SU-DHL-6 (cell line): ENCODE results near the gene TMCC3.

ENCODE experiments used
- H2AFZ ChIP-seq: fragments of 200-600 bp; sonication (generic); 2 replicates; pipeline ENCODE4 v1.6.1; 2014; ENCODE audit warnings: low read depth, mild to moderate bottlenecking, moderate library complexity, mixed read lengths, antibody characterized with exemption, low read length; ENCODE audit not compliant: severe bottlenecking
- H3F3A ChIP-seq: fragments of 200-600 bp; shearing (Covaris generic); 2 replicates; pipeline ENCODE4 v1.6.0; 2016; ENCODE audit warnings: antibody characterized with exemption, mild to moderate bottlenecking; ENCODE audit not compliant: insufficient read depth
- H3K27ac ChIP-seq: fragments of 200-600 bp; sonication (generic); 2 replicates; pipeline ENCODE4 v1.5.1; 2016; ENCODE audit warnings: low read depth, mild to moderate bottlenecking, low read length, moderate library complexity, mixed read lengths
- H3K27me3 ChIP-seq: fragments of 200-600 bp; sonication (generic), shearing (Covaris generic); 2 replicates; pipeline ENCODE4 v1.6.0; 2014; ENCODE audit warnings: mild to moderate bottlenecking, low read length
- H3K36me3 ChIP-seq: fragments of 200-600 bp; sonication (generic); 2 replicates; pipeline ENCODE4 v1.6.1; 2014; ENCODE audit warnings: mild to moderate bottlenecking, low read length, mixed read lengths
- H3K4me2 ChIP-seq: fragments of 300-600, 200-600 bp; shearing (Covaris generic), sonication (generic); 2 replicates; pipeline ENCODE4 v1.6.0; 2014; ENCODE audit warnings: low read length, low read depth, mild to moderate bottlenecking; ENCODE audit not compliant: poor library complexity, severe bottlenecking
- H3K4me3 ChIP-seq: fragments of 200-600 bp; sonication (generic); 2 replicates; pipeline ENCODE4 v1.5.1; 2014; ENCODE audit warnings: antibody characterized with exemption, low read length, mild to moderate bottlenecking, mixed read lengths; ENCODE audit not compliant: insufficient read depth, poor library complexity, severe bottlenecking
- H3K79me2 ChIP-seq: fragments of 200-600 bp; sonication (generic); 2 replicates; pipeline ENCODE4 v1.6.1; 2014; ENCODE audit warnings: mild to moderate bottlenecking, low read length, moderate library complexity; ENCODE audit not compliant: insufficient read depth
- H3K9ac ChIP-seq: fragments of 200-600 bp; sonication (generic); 2 replicates; pipeline ENCODE4 v1.7.0; 2014; ENCODE audit warnings: mild to moderate bottlenecking, low read length
- H3K9me2 ChIP-seq: fragments of 200-600 bp; sonication (generic); replicated peaks from 2 replicates; pipeline ENCODE4 v1.6.1; 2014; ENCODE audit warnings: low read length; ENCODE audit not compliant: insufficient read depth
- H3K9me3 ChIP-seq: fragments of 200-600 bp; sonication (generic); 2 replicates; pipeline ENCODE4 v1.6.1; 2014; ENCODE audit warnings: low read length, mixed read lengths; ENCODE audit not compliant: insufficient read depth
- H4K20me1 ChIP-seq: fragments of 200-600 bp; sonication (generic); 2 replicates; pipeline ENCODE4 v1.6.1; 2014; ENCODE audit warnings: low read depth, mild to moderate bottlenecking, antibody characterized with exemption, low read length, moderate library complexity, mixed read lengths
- EZH2phosphoT487 ChIP-seq: fragments of 200-600 bp; sonication (generic), shearing (Covaris generic); conservative IDR thresholded peaks from 2 replicates; pipeline ENCODE4 v1.6.1; 2018; ENCODE audit warnings: mild to moderate bottlenecking, antibody characterized with exemption, low read length, moderate library complexity, mixed read lengths
- TF ChIP-seq, protein P1 (sequence below): fragments of 200-600 bp; sonication (generic); IDR thresholded peaks from one replicate; pipeline ENCODE4 v1.5.1; 2017; ENCODE audit warnings: antibody characterized with exemption, mild to moderate bottlenecking, low read length, moderate library complexity; ENCODE audit not compliant: insufficient read depth, poor library complexity, severe bottlenecking

The TMCC3 gene

DNA sequence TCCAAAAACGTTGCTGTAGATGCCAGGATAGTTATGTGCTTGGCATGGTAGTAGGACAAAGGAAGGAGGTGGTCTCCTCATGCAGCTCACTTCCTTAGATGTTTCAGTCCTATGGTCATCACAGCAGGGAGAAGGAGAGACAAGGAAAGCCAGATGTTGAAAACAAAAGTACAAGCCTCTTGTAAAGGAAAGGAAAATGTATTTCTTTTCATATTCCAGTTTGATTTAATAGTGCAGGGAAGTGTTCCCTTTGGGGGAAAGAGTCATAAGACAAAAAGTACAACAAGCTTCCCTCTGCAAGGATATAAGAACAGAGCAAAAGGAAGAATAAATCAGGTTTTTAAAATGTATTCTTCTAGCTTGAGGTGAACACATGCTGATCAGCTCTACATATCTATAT is 8.6 kb upstream of the TMCC3 start:
- H3K9me2 ChIP-seq = no peaks in the 10 kb centered on the region
- H3K9ac ChIP-seq = no peak overlapping the region
- no peak overlapping the region for H3K4me3 ChIP-seq
- H4K20me1 ChIP-seq = no peaks in the 10 kb centered on the region
- H3K27me3 ChIP-seq = no peaks in the 10 kb centered on the region
- no peaks in the 10 kb centered on the region for H3K9me3 ChIP-seq
- no peak overlapping the region for H2AFZ ChIP-seq
- no peaks in the 10 kb centered on the region for H3F3A ChIP-seq
- H3K4me2 ChIP-seq = no peak overlapping the region
- H3K79me2 ChIP-seq = no peaks in the 10 kb centered on the region
- no peak overlapping the region for H3K27ac ChIP-seq
- no peak for TF ChIP-seq EZH2phosphoT487
- TF ChIP-seq, protein P1, sequence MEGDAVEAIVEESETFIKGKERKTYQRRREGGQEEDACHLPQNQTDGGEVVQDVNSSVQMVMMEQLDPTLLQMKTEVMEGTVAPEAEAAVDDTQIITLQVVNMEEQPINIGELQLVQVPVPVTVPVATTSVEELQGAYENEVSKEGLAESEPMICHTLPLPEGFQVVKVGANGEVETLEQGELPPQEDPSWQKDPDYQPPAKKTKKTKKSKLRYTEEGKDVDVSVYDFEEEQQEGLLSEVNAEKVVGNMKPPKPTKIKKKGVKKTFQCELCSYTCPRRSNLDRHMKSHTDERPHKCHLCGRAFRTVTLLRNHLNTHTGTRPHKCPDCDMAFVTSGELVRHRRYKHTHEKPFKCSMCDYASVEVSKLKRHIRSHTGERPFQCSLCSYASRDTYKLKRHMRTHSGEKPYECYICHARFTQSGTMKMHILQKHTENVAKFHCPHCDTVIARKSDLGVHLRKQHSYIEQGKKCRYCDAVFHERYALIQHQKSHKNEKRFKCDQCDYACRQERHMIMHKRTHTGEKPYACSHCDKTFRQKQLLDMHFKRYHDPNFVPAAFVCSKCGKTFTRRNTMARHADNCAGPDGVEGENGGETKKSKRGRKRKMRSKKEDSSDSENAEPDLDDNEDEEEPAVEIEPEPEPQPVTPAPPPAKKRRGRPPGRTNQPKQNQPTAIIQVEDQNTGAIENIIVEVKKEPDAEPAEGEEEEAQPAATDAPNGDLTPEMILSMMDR = no peak
- H3K36me3 ChIP-seq = no peaks in the 10 kb centered on the region

DNA sequence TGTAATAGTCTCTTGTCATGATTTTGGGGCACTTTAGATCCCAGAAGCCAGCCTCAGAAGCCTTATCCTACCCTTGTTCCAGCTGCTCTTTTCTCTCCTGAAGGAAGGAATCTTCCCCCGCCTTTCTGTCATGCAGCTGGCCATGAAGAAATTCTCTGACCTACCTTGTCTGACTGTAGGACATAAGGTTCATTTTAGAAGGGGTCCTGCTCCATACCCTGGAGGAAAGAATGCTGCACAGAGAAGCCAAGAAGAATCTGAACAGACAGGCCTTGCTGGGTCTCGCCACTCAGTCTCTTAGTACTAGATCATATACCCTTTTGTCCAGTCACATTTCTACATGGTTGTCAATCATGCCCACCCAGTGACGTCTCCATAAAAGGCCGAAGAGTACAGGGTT is 6.2 kb upstream of the TMCC3 start:
- Histone ChIP-seq H3K4me2 (no peak overlapping the region), H3F3A (no peaks in the 10 kb centered on the region), H3K27me3 (no peaks in the 10 kb centered on the region), H3K27ac (no peak overlapping the region), H3K36me3 (no peaks in the 10 kb centered on the region), H3K9ac (no peak overlapping the region), H2AFZ (no peak overlapping the region), H4K20me1 (no peaks in the 10 kb centered on the region), H3K9me2 (no peaks in the 10 kb centered on the region), H3K4me3 (no peak overlapping the region), H3K9me3 (no peaks in the 10 kb centered on the region), H3K79me2 (no peaks in the 10 kb centered on the region)
- TF ChIP-seq, protein P1 = no peak
- no peak for TF ChIP-seq EZH2phosphoT487

DNA sequence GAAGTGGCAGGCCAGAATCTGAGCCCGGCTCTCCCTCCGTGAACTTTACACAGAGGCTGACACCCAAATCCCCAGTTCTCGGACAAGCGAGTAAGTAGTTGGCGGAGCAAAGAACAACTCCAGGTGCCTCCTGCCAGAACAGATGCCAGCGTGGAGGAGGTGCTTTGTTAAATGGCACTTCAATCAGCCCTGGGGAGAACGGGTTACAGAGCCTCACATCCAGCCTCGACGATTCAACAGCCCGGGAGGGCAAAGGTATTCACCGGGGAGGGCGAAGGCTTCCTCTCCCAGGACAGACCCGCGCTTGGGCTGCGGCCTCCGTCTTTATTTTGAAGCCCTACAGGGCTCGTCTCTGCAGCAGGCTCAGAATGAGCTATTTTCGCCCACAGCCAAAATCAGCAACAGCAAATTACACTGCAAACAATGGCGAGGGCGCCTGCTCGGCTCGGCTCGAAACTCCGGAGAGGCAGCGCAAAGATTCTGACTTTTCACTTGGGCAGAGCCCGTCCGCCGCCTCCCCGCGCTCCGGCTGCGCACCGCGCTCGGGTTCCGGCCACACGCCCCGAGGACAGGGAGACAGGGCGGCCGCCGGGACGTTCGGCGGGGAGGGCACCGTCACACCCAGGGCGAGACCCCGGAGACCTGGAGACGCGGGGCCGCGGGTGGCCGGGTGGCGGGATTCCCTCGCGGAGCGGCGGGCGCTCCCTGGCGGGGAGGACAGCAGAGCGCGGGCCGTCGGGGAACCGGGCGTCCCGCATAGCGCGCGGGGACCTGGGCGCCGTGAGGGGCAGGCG is 811 bp downstream of the TMCC3 start:
- H2AFZ ChIP-seq = no peak overlapping the region
- H3K27me3 ChIP-seq = no peaks in the 10 kb centered on the region
- no peaks in the 10 kb centered on the region for H3K9me3 ChIP-seq
- H4K20me1 ChIP-seq = no peaks in the 10 kb centered on the region
- H3K79me2 ChIP-seq = no peaks in the 10 kb centered on the region
- no peaks in the 10 kb centered on the region for H3K36me3 ChIP-seq
- H3K9me2 ChIP-seq = no peaks in the 10 kb centered on the region
- TF ChIP-seq, protein P1 = no peak
- TF ChIP-seq EZH2phosphoT487 = no peak
- peak overlapping the region; percentile 72 for H3K4me2 ChIP-seq
- H3K9ac ChIP-seq = peak overlapping the region; percentile 16; the same call in 1 of the 2 replicates
- H3K4me3 ChIP-seq = peak overlapping the region; percentile 53
- H3F3A ChIP-seq = no peaks in the 10 kb centered on the region
- no peak overlapping the region for H3K27ac ChIP-seq
